ENCODE data around the gene PCDH15.

DNA sequence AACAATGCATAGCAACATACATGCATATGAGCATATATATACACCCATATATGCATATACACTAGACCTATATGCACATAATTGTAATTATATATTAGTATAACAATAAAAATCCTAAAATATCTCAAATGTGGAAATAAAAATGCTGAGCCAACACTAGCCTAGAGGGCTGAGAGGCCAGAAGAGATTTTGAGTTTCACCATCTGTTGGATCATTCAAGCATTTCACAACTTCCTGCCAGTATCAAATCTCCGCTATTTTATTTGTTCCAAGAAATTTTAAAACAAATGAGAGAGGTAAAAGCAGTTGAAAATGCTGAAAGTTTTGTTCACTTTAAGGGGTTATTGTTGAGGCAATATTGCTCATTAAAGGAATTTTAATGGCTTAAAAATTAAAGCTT is 187.0 kb downstream of the PCDH15 start:
- TF ChIP-seq, protein P1, sequence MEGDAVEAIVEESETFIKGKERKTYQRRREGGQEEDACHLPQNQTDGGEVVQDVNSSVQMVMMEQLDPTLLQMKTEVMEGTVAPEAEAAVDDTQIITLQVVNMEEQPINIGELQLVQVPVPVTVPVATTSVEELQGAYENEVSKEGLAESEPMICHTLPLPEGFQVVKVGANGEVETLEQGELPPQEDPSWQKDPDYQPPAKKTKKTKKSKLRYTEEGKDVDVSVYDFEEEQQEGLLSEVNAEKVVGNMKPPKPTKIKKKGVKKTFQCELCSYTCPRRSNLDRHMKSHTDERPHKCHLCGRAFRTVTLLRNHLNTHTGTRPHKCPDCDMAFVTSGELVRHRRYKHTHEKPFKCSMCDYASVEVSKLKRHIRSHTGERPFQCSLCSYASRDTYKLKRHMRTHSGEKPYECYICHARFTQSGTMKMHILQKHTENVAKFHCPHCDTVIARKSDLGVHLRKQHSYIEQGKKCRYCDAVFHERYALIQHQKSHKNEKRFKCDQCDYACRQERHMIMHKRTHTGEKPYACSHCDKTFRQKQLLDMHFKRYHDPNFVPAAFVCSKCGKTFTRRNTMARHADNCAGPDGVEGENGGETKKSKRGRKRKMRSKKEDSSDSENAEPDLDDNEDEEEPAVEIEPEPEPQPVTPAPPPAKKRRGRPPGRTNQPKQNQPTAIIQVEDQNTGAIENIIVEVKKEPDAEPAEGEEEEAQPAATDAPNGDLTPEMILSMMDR (IDR thresholded peaks at IDR 0.05) = no peak
- TF ChIP-seq, protein P2, sequence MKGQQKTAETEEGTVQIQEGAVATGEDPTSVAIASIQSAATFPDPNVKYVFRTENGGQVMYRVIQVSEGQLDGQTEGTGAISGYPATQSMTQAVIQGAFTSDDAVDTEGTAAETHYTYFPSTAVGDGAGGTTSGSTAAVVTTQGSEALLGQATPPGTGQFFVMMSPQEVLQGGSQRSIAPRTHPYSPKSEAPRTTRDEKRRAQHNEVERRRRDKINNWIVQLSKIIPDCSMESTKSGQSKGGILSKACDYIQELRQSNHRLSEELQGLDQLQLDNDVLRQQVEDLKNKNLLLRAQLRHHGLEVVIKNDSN (IDR thresholded peaks at IDR 0.05; ENCODE audit: borderline replicate concordance, low read depth) = no peak
- TF ChIP-seq RAD21 (IDR thresholded peaks at IDR 0.05; ENCODE audit: low read length) (no peak), POLR2AphosphoS5 (IDR thresholded peaks at IDR 0.05; ENCODE audit: low read depth, low read length) (no peak), NRF1 (IDR thresholded peaks at IDR 0.05; ENCODE audit: low read depth, low read length) (no peak), MXI1 (IDR thresholded peaks at IDR 0.05; ENCODE audit: low read depth, low read length) (no peak)
- TF ChIP-seq, protein P3, sequence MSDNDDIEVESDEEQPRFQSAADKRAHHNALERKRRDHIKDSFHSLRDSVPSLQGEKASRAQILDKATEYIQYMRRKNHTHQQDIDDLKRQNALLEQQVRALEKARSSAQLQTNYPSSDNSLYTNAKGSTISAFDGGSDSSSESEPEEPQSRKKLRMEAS (IDR thresholded peaks at IDR 0.05; ENCODE audit: low read depth) = no peak
- TF ChIP-seq, protein P4, sequence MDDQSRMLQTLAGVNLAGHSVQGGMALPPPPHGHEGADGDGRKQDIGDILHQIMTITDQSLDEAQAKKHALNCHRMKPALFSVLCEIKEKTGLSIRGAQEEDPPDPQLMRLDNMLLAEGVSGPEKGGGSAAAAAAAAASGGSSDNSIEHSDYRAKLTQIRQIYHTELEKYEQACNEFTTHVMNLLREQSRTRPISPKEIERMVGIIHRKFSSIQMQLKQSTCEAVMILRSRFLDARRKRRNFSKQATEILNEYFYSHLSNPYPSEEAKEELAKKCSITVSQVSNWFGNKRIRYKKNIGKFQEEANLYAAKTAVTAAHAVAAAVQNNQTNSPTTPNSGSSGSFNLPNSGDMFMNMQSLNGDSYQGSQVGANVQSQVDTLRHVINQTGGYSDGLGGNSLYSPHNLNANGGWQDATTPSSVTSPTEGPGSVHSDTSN (IDR thresholded peaks at IDR 0.05) = no peak
- TF ChIP-seq, protein P5, sequence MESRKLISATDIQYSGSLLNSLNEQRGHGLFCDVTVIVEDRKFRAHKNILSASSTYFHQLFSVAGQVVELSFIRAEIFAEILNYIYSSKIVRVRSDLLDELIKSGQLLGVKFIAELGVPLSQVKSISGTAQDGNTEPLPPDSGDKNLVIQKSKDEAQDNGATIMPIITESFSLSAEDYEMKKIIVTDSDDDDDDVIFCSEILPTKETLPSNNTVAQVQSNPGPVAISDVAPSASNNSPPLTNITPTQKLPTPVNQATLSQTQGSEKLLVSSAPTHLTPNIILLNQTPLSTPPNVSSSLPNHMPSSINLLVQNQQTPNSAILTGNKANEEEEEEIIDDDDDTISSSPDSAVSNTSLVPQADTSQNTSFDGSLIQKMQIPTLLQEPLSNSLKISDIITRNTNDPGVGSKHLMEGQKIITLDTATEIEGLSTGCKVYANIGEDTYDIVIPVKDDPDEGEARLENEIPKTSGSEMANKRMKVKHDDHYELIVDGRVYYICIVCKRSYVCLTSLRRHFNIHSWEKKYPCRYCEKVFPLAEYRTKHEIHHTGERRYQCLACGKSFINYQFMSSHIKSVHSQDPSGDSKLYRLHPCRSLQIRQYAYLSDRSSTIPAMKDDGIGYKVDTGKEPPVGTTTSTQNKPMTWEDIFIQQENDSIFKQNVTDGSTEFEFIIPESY (IDR thresholded peaks at IDR 0.05; ENCODE audit: borderline replicate concordance, low read depth) = no peak
